NCI-H510A (cell line): ENCODE measurements around the gene RPA3.

Experiments
- DNase-seq: peaks from one replicate; lab custom pipeline; 2025; lab: John Stamatoyannopoulos, UW

Gene RPA3

GRCh38 chr7:7607010-7607409 lies 111.4 kb downstream of the RPA3 start:
- no peak for DNase-seq

- no peak for DNase-seq
Measured at GRCh38 chr7:7596176-7596575, 122.2 kb downstream of the RPA3 start.

- DNase-seq = no peak
Measured at GRCh38 chr7:7595451-7595850, 123.0 kb downstream of the RPA3 start.
